Endometrium (tissue), 2 donors: ENCODE measurements around the gene WDPCP.
"Not testable (repeated sequence)": the region's sequence is repeated elsewhere in the genome, so short reads cannot be mapped to it uniquely, and the experiment has no call there.

Experiments used
- FAIRE-seq: peaks from 2 replicates; lab custom pipeline; 2012; peaks lifted over from hg19 to GRCh38; lab: Jason Lieb, UNC
- donor health status: control.
- donor health status: control.

The WDPCP gene, protein sequence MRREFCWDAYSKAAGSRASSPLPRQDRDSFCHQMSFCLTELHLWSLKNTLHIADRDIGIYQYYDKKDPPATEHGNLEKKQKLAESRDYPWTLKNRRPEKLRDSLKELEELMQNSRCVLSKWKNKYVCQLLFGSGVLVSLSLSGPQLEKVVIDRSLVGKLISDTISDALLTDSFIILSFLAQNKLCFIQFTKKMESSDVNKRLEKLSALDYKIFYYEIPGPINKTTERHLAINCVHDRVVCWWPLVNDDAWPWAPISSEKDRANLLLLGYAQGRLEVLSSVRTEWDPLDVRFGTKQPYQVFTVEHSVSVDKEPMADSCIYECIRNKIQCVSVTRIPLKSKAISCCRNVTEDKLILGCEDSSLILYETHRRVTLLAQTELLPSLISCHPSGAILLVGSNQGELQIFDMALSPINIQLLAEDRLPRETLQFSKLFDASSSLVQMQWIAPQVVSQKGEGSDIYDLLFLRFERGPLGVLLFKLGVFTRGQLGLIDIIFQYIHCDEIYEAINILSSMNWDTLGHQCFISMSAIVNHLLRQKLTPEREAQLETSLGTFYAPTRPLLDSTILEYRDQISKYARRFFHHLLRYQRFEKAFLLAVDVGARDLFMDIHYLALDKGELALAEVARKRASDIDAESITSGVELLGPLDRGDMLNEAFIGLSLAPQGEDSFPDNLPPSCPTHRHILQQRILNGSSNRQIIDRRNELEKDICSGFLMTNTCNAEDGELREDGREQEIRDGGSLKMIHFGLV

DNA sequence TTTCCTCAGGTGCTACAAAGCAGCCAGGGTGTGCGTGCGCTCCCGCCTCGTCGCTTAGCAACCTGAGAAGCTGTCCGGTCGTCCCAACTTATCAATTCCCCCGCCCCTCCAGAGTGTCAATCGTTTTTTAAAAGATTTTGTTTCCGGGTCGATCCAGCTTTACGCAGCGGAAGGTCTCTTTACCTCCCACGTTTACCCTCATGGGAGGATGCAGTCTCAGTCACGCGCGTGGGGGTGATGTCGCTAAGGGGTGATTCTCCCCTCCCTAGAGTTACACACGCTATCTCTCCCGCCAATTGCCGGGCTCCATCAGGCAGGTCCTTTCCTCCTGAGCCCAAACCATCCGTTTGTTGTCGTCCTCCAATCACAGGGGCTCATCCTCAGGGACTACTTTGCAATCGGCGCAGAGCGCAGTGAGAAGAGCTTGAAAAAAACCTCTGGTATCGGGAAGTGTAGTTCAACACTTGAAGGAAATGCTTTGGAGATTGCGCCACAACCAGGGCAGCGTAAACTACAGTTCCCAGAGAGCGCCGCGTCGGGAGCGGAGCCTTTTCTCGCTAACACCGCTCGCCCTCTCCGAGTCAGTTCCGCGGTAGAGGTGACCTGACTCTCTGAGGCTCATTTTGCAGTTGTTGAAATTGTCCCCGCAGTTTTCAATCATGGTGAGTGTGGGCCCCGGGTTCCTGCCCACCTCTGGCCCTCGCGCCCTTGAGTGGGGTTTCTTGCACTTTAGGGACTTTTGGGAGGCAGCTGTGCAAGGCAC, at the start of gene WDPCP, which contains the start of gene MDH1:
WDPCP (minus strand) TSS at position 93 of the 763 bp plus-strand sequence. CDS start 206 bp downstream, outside the sequence.
MDH1 (plus strand) TSS at position 579 of the 763 bp plus-strand sequence; CDS start at position 660, 81 bp downstream.
- FAIRE-seq, result peak; percentile 97

DNA sequence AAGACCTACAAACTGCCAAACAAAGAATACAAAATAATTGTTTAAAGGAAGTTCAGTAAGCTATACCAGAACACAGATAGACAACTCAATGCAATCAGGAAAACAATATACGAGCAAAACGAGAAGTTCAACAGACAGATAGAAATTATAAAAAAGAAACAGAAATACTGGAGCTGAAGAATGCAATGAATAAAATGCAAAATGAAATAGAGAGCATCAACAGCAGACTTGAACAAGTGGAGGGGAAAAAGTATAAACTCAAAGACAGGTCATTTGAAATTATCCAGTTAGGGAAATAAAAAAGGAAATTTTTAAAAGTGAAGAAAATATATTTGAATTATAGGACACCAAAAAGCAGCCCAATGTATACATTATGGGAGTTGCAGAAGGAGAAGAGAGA, 44.1 kb upstream of the WDPCP start:
- no peak for FAIRE-seq

DNA sequence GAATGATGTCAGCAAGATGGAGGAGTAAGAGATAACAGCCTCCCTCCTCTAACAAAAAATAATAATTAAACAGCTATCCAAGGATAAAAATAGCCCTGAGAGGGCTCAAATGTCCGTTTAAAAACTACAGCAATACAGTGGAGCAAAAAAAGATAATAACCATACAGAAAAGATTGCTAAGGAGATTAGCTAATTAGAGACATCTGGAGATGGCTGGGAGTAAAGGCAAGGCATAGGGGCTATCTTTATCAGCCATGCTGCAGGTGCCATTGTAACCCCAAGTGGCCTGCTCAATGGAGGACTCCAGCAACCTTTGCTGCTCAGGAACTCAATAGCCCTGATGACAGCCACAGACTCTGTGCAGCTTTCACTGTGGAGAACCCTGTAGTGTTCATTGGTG, 43.2 kb upstream of the WDPCP start:
- no peak for FAIRE-seq

DNA sequence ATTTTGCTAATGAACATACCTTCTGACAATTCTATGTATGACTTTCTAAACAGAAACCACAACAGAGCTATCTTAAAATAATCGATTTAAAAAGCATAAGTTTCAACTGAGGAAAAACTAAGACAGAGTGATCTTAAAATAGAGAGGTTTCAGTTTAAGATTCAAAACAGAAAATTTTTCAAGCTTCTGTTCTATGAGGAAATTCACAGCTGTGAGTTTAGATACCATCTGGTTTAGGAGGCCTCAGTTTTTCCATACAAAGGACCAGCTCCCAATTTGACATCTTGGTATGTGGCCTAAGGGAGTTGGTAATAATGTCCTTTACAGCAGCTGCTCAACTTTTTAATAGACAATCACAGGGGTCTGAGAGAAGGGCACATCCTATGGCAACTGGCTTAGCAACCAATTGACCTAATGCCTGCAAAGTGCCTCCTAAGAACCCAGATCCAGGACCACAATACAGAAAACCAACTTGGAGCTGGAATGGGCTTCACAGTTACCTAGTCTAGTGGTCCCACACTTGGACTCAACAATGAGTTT, 40.2 kb upstream of the WDPCP start:
- no peak for FAIRE-seq

DNA sequence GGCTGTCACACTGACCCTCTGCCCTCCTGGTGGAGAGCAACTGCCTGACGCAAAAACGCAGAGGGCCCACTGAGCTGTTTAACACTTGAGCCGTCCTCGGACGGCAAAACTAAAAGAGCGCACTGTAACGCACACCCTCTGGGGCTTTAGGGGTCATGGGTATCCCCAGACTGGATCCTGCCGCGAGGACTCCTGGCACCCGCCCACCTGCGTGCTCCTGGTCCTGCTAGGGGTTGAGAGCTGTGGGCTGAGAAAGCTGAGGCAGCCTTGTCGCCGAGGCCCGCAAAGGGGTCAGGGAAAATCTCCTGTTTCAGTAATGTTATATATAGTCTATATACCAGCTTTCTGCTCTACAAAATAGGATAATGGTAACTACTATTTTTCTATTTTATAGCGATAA, 39.6 kb upstream of the WDPCP start:
- FAIRE-seq, result no peak

DNA sequence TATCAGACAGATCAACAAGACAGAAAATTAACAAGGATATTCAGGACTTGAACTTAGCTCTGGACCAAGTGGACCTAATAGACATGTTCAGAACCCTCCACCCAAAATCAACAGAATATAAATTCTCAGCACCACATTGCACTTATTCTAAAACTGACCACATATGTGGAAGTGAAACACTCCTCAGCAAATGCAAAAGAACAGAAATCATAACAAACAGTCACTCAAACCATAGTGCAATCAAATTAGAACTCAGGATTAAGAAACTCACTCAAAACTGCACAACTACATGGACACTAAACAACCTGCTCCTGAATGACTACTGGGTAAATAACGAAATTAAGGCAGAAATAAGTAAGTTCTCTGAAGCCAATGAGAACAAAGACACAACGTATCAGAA, 35.5 kb upstream of the WDPCP start:
- not testable (repeated sequence) for FAIRE-seq

DNA sequence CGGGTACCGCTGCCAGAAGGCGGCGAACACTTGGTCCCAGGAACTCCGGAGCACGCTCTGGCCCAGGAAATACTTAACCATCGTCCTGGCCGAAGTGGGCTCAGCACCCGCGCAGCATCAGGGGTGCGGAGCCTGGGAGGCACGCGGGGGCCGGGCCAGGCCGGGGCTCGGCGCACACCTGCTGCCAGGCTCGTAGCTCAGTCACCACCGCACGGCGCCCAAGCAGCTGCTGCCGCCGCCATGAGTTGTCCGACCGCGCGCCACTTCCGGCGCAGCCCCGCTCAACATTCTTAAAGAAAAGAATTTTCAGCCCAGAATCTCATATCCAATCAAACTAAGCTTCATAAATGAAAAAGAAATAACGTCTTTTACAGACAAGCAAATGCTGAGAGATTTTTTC, 34.5 kb upstream of the WDPCP start:
- no peak for FAIRE-seq

DNA sequence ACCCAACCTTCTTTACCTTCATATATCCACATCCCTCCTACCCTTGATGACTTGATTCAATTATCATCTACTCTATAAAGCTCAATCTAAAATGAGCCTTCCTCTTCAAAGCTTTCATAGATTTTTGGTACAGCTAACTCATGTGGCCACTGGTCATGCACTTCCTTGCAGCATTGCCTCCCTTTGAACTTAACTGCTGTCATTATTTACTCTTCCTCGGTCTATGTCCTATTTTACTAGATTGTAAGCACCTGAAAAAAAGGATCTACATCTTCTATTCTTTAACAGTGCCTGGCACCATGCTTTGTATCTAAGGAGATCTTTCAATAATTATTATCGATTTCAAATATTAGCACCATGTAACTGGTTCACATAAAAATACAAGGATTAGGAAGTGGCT, 31.1 kb upstream of the WDPCP start:
- no peak for FAIRE-seq

DNA sequence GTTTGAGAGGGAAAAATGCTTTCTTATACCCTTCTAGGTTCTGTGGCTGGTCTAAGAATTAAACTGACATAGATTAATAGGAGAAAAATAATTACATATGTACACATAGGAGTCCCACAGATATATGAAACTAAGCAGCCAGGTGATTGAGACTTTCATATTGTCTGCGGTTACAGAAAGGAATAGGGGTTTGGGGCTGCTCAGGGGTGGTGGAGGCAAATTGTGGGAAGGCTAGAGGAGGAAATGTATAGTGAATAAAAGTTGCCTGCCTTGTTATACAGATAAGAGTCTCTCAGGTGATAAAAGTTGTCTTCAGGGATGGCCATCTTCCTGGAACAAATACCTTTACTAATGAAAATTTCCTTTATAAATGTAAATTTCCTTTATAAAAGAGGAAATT, 29.1 kb upstream of the WDPCP start:
- FAIRE-seq, result no peak

DNA sequence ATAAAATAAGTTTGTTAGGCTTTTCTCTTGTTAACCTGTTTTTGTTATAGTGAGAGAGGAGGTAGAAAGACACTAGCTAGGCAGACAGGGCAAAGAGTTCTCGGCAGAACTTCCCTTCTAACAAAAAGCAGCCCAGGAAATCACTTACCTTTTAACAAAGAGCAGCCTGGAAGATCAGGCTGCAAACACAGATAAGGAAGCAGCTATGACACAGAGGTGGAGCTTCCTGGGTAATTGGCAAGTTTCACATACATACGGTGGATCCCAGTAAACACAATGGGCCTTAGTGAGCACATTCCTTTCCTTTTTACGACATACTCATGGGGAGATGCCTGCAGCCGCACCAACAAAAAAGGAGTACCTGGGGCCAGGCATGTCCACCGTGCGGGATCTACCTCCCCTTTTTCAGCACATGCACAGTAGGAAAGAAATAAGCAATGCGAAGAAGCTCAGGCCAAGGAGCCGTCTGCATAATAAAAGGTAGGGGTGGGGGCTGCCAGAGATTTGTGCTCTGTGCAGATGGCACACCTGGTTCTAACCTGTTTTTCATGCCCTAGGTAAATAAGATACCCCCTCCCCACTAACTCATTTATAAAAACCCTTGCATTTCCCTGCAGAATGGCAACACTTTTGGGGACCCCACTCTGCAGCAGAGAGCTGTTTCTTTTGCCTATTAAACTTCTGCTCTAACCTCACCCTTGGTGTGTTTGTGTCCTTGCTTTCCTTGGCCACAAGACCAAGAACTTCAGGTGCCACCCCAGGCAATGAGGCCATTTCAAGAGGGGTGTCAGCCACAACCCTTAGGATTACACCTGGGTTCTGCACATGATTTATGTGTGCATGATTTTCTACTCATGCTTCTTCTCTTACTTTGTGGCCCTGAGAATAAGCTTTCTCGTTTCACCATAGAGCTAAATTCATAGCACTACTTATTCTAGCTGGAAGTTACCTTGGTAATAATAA, 27.0 kb upstream of the WDPCP start:
- no peak for FAIRE-seq

DNA sequence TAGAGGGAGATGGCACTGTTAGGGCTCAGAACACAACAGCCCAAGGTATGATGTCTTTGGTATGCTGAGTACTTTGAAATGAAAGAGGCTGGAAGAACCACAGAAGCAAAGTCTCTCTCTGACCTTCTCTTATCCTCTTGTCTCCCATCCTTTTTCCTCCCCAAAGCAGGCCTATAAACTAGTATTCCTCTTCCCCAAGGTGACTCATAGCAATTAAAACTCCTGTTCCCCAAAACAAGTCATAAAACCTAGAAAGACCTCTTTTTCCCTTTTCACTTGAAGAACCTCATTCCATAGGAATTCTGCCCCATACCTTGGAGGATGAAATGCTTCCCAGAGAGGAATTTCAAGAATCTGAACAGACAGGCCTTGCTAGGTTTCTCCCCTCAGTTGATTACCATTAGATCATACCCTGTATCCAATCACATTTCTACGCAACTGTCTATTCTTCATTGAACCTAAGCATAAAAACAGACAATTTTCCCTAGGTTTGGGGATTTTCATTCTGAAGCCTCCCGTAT, 26.2 kb upstream of the WDPCP start:
- no peak for FAIRE-seq

DNA sequence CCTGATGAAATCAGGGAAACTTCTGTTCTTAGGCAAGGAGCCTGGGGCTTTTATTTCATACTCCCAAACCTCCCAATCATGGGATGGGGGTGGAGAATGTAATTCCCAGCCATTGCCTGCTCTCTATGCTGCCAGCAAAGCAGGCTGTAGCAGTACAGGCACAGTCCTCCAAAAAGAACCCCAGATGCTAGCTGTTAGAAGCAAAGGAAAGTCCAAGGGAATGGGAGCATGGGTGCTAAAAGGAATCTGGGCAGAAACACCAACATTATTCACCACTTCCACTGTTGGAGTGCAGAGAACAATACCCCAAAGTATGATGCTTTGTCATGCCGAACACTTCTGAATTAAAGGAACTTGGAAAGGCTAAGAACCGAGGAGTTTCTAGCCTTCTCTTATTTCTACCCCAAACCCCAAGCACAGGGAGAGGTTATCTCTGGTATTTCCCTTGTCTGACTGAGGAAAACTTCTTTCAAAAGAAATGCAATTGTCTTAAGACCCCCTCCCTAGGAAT, 25.2 kb upstream of the WDPCP start:
- no peak for FAIRE-seq

DNA sequence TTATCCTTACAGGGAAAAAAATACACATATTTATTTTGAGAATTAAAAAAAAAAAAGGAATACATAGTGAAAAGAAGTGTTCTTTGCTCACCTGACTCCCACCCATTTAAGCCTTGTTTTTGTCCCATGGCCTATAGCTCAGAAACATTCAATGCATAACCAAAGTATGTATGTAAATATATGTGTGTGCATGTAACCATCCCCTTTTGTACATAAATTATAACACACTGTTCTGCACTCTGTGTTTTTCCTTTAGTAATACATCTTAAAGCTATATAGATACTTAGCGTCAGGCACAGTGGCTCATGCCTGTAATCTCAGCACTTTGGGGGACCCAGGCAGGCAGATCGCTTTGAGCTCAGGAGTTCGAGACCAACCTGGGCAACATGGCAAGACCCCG, 22.2 kb upstream of the WDPCP start:
- no peak for FAIRE-seq

DNA sequence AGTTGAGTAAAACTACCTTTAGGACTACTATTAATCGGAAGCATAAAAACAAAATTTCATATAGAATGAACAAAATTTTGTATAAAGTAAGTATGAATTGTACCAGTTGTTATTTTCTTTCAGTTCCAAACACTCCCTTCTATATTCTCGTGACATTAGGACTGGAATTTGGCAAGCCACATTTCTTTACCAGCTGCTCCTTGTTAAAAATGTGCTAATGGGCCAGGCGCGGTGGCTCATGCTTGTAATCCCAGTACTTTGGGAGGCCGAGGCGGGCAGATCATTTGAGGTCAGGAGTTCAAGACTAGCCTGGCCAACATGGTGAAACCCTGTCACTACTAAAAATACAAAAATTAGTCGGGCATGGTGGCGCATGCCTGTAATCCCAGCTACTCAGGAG, 20.6 kb upstream of the WDPCP start:
- not testable (repeated sequence) for FAIRE-seq

DNA sequence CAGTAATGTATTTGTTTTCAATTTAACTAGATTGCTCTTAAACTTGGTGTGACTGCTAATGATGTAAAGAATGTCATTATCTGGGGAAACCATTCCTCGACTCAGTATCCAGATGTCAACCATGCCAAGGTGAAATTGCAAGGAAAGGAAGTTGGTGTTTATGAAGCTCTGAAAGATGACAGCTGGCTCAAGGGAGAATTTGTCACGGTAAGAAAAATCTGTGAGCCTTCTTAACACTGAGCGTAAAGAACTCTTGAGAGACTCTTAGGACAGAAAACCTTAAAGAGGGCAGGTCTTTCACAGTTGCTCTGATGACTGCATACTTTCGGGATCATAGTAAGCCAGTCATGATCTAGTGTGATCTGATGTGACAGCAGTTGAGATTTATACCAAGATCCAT, 16.4 kb upstream of the WDPCP start:
- FAIRE-seq, result no peak

DNA sequence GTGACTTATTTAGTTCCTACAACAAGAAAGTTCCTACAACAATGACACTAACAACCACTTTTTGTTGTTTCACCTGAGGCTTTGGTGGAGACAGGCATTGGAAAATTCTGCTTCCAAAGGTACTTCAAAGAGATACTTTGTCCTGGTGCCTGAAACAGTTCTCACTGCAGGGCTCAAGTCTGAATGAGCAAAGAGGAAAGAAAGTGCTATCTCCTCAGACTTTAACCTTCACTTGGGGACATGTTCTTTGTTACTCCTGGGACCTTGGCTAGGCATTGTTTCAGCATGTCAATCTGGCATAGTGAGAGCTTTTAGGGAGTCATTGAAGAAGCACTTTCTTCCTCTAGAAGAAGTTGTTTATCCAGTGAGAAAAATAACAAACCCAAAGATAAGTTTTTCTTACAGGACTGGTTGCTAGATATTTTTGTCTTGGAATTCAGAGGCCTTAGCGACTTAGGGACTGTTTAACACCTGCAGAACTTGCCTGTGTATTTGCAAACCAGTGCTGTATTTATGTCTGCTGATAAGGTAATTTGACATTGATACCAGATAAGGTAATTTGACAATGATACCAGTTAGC, 12.7 kb upstream of the WDPCP start:
- FAIRE-seq, result no peak

DNA sequence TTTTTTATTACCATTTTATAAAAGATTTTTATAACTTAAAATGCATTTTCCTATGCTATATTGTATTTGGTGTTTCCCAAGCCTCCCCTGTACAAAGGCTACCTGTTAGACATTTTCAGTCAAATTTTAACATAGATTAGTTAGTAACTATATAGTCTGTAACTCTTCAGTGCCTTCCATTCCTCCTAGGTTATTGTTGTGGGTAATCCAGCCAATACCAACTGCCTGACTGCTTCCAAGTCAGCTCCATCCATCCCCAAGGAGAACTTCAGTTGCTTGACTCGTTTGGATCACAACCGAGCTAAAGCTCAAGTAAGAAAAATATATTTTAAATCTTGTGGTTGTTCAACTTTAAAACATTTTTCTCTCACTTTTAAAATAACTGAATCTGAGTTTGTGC, 10.7 kb upstream of the WDPCP start:
- FAIRE-seq, result no peak

DNA sequence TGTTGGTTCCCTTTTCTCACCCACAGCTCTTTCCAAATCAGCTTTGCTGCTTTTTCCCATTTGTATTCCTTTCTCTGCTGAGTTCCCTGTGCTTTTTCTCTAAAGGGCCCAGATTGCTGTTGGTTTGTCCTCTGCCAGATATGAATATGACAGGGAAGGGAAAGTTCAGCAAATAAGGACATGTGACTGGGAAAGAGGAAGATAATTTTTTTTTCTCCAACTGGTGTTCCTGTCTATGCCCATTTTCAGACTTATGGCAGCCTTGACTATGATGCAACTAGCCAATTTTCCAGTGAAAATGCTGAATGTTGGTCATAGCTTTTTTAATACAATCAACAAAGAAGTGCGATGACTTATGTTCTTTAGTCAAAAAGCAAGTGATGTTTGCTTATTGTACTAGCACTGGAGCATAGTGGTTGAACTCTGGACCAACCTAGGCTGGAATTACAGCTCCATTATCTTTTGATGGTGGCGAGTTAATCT, 8.2 kb upstream of the WDPCP start:
- no peak for FAIRE-seq

DNA sequence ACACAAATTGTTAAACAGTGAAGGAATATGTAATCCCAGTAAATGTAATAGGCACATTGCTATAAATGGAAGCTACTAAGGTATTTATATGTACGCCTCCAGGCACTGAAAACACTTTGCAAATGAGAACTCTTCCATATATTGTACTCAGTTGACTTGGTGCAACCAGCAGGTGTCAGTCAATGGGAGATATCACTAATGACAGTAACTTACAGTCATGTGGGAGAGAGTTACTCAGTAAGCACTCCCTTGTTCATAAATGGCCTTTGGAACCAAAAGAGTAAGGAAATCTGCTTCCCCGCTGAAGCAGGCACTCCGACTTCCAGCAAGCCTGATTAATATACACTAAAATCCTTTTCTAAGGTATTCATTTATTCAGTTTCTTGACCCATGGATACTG, 6.4 kb upstream of the WDPCP start:
- FAIRE-seq, result no peak

DNA sequence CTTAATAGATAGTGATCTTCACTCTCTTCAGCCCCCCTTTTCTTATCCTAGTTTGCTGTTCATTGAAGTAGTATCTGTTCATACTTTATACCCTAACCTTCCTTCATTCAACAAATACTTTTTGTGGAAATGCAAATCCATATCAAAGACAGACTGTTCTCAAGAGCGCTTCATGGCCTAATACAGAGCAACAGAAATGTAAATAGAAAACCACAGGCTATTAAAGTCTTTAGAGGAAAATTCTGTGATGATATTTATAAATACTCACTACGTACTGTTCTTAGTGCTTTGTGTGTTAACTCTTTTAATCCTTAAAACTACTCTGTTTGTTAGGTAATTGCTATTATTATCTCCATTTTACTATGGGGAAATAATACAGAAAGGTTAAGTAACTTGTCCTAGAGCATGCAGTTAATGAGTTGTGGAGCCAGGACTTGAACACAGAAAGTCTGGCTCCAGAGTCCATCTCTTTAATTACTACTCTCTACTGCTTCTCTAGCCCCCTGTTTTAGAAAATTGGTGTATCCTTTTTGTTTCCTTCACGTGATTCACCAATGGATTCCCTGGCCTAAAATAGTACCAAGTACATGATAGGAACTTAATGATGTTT, 3.4 kb upstream of the WDPCP start:
- no peak for FAIRE-seq
